ENCODE results near the gene SCAI.

SCAI gene

DNA sequence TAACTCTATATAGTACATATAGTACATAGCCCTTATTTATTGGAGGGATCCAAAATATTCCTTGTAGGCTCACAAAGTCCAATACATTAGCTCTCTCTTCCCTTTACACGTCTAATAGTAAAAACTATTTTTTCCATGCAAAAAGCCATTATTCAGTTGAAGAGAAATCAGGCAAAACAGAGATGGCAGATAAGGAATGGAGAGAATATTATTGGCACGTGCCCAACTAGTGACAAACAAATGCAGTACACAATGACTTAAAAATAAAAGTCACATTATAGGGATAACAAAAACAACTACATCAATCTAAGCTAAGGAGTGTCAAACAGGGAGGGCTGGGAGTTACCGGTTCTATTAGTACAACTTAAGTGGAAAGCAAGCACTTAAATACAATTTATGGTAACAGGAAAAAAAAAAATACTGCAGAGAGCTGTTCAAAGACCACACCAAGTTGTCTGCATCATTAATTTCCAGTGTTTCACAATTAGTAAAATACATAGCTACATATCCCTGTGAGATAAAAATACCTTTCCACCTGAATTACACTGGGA is 4.1 kb upstream of the SCAI start:
- TF ChIP-seq EP300 (IDR thresholded peaks at IDR 0.05; ENCODE audit: borderline replicate concordance) = no peak

DNA sequence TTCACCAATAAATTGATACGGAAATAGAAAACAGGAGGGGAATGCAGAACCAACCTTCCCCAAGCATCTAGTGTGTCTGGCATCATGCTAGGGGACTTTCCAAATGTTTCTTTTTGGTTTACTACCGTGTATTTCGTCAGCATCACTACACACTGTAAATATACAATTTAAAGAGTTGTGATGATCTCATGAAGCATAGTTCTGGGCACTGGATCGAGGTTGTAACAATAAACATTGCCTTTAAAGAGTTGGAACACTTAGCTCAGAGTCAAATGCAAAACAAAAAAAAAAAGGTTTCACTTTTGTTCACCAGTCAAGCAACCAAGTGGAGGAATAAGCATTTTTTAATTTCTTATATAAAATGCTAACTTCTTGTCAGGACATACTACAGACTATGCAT is 2.9 kb upstream of the SCAI start:
- no peak for TF ChIP-seq CREB1 (IDR thresholded peaks at IDR 0.05; ENCODE audit: low read depth)
- TF ChIP-seq EP300 (IDR thresholded peaks at IDR 0.05; ENCODE audit: borderline replicate concordance) = no peak
- TF ChIP-seq, protein P1, sequence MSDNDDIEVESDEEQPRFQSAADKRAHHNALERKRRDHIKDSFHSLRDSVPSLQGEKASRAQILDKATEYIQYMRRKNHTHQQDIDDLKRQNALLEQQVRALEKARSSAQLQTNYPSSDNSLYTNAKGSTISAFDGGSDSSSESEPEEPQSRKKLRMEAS (IDR thresholded peaks at IDR 0.05) = no peak

DNA sequence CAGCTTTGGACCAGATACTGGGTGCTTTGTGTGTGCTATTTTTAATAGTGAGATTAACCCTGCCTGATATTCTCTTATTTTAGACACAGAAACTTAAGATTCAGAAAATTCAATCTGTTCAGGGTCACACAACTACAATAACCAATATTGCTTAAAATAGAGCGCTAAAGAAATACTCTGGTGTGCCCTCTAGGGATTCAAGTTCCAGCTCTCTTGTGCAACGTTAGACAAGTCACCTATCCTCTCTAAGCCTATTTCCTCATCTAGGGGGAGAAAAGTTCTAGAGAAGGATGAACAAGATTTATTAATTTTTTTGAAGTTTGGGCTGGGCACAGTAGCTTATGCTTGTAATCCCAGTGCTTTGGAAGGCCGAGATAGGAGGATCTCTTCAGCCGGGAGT is 2.1 kb upstream of the SCAI start:
- TF ChIP-seq REST (IDR thresholded peaks at IDR 0.05; ENCODE audit: low read depth) (no peak), EGR1 (IDR thresholded peaks at IDR 0.05) (no peak), CEBPB (IDR thresholded peaks at IDR 0.05) (no peak), RAD21 (IDR thresholded peaks at IDR 0.05; ENCODE audit: low read depth) (no peak), EP300 (IDR thresholded peaks at IDR 0.05; ENCODE audit: borderline replicate concordance) (no peak), TAF1 (IDR thresholded peaks at IDR 0.05; ENCODE audit: low read depth) (no peak), YY1 (IDR thresholded peaks at IDR 0.05; ENCODE audit: low read depth) (no peak), ZBTB7A (IDR thresholded peaks at IDR 0.05; ENCODE audit: low read depth) (no peak), TEAD4 (IDR thresholded peaks at IDR 0.05) (no peak)
- TF ChIP-seq, protein P1 (IDR thresholded peaks at IDR 0.05) = no peak

DNA sequence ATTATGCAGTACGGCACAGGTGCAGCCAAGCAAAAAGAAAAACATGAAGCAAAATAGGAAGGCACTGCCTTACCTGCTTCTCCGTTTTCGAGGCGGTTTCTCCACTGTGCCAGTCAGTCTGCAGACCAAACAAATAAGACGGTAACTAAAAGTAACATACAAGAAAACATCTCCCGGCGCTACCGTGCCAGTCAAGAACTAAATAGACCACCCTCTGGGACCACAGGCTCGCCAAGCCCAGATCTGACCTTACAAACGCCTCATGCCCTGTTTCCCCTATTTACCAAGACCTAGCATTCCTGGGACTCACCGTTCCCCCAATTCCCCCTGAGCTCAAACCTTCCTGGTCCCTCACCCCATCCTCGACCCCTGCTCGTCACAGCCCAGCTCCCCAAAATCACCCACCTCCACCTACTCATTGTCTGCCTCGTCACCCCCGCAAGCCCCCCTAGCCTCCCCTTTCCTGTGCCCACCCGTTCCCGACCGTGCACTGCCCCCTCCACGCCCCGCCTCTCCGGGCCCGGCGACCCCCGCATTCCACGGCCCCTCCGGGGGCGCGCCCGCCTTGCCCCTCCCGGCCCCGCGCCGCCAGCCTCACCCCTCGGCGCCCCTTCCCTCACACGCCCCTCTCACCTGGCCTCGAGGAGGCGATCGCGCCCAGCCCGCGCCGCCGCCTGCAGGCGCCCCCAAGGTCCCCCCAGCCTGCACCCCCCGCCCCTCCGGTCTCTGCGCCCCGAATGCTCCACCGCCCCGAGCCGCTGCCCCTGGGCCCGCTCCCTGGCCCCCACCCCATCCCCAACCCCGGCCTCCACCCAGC is 560 bp downstream of the SCAI start:
- TF ChIP-seq ZBTB7A (IDR thresholded peaks at IDR 0.05; ENCODE audit: low read depth) (peak; percentile 80; the same call in 1 of the 2 replicates), TEAD4 (IDR thresholded peaks at IDR 0.05) (0 out of 2 replicates have a peak, but pooled peaks have one; percentile 7), FOXM1 (IDR thresholded peaks at IDR 0.05; ENCODE audit: borderline replicate concordance, low read depth) (no peak)

GRCh38 chr9:125141751-125142150 is 1.6 kb downstream of the SCAI start:
- TF ChIP-seq, protein P1 (IDR thresholded peaks at IDR 0.05) = no peak
- TF ChIP-seq ZBTB7A (IDR thresholded peaks at IDR 0.05; ENCODE audit: low read depth) (no peak), TCF12 (IDR thresholded peaks at IDR 0.05; ENCODE audit: low read depth) (no peak), YY1 (IDR thresholded peaks at IDR 0.05; ENCODE audit: low read depth) (no peak), EP300 (IDR thresholded peaks at IDR 0.05; ENCODE audit: borderline replicate concordance) (no peak), RAD21 (IDR thresholded peaks at IDR 0.05; ENCODE audit: low read depth) (no peak), REST (IDR thresholded peaks at IDR 0.05; ENCODE audit: low read depth) (no peak), FOXM1 (IDR thresholded peaks at IDR 0.05; ENCODE audit: borderline replicate concordance, low read depth) (no peak), TAF1 (IDR thresholded peaks at IDR 0.05; ENCODE audit: low read depth) (no peak), TEAD4 (IDR thresholded peaks at IDR 0.05) (no peak), CEBPB (IDR thresholded peaks at IDR 0.05) (no peak), EGR1 (IDR thresholded peaks at IDR 0.05) (no peak)
- TF ChIP-seq, protein P2, sequence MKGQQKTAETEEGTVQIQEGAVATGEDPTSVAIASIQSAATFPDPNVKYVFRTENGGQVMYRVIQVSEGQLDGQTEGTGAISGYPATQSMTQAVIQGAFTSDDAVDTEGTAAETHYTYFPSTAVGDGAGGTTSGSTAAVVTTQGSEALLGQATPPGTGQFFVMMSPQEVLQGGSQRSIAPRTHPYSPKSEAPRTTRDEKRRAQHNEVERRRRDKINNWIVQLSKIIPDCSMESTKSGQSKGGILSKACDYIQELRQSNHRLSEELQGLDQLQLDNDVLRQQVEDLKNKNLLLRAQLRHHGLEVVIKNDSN (IDR thresholded peaks at IDR 0.05) = no peak

DNA sequence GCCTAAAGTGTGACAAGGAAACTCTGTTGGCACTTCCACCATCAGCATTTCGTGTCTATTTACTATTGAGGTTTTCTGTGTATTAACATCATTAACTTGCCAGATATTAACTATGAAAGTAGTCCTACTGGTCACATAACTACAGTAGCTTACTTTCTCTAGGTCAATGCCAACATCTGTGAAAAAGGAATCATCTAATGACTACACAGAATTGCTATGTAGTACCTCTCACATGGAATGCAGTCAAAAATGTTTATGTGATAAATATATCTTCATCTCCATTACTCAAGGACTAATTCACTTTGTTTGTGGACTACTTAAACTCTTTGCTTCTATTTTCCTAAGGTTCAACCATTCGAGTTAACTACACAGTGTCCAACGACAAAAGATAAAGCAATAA is 2.1 kb downstream of the SCAI start:
- no peak for TF ChIP-seq TCF12 (IDR thresholded peaks at IDR 0.05; ENCODE audit: low read depth)
- TF ChIP-seq EP300 (IDR thresholded peaks at IDR 0.05; ENCODE audit: borderline replicate concordance) = no peak
- TF ChIP-seq NFIC (IDR thresholded peaks at IDR 0.05) = no peak
- TF ChIP-seq CEBPB (IDR thresholded peaks at IDR 0.05) = no peak
- TF ChIP-seq ZBTB7A (IDR thresholded peaks at IDR 0.05; ENCODE audit: low read depth) = no peak
- no peak for TF ChIP-seq YY1 (IDR thresholded peaks at IDR 0.05; ENCODE audit: low read depth)
- TF ChIP-seq TEAD4 (IDR thresholded peaks at IDR 0.05) = no peak
- no peak for TF ChIP-seq TAF1 (IDR thresholded peaks at IDR 0.05; ENCODE audit: low read depth)
- TF ChIP-seq CREB1 (IDR thresholded peaks at IDR 0.05; ENCODE audit: low read depth) = no peak
- no peak for TF ChIP-seq REST (IDR thresholded peaks at IDR 0.05; ENCODE audit: low read depth)
- TF ChIP-seq, protein P2 (IDR thresholded peaks at IDR 0.05) = no peak
- no peak for TF ChIP-seq EGR1 (IDR thresholded peaks at IDR 0.05)
- TF ChIP-seq, protein P1 (IDR thresholded peaks at IDR 0.05) = no peak
- no peak for TF ChIP-seq RAD21 (IDR thresholded peaks at IDR 0.05; ENCODE audit: low read depth)
- no peak for TF ChIP-seq FOXM1 (IDR thresholded peaks at IDR 0.05; ENCODE audit: borderline replicate concordance, low read depth)

Measured in Ishikawa (cell line).